Kidney (tissue), 14 donors: ENCODE data around the gene ADGRG1. TPM values are rescaled to one million over a fixed set of nuclear protein-coding genes. Genes with fewer than 3 reads are reported as not detected.

ENCODE experiments used
- DNase-seq, 5 donors: peaks; one replicate each; pipeline ENCODE4 v3.0.0-alpha.2; 2013 to 2020
- FAIRE-seq: peaks from 2 replicates; lab custom pipeline; 2012; peaks lifted over from hg19 to GRCh38; lab: Jason Lieb, UNC
- H3K27ac ChIP-seq, 2 donors: one replicate each; pipeline ENCODE4 v1.7.0; 2013; ENCODE audit warnings: low read depth in 2 of 2, low read length in 2 of 2, inconsistent platforms in 1 of 2
- H3K27me3 ChIP-seq: one replicate; pipeline ENCODE4 v1.7.1; 2013; ENCODE audit warnings: low read length, inconsistent platforms; ENCODE audit not compliant: control insufficient read depth, insufficient read depth
- H3K36me3 ChIP-seq, 3 donors: one replicate each; pipeline versions ENCODE4 v1.7.0 to v1.7.1; 2013; ENCODE audit warnings: low read length in 3 of 3, control low read depth in 1 of 3, inconsistent platforms in 1 of 3; ENCODE audit not compliant: insufficient read depth in 3 of 3, control insufficient read depth in 2 of 3
- H3K4me1 ChIP-seq, 3 donors: one replicate each; pipeline versions ENCODE4 v1.7.0 to v1.7.1; 2013; ENCODE audit warnings: low read length in 3 of 3, inconsistent platforms in 1 of 3, low read depth in 1 of 3; ENCODE audit not compliant: control insufficient read depth in 2 of 3, insufficient read depth in 2 of 3
- H3K4me3 ChIP-seq, 3 donors: one replicate each; pipeline versions ENCODE4 v1.7.0 to v1.8.1; 2013; ENCODE audit warnings: low read length in 3 of 3, control low read depth in 1 of 3, inconsistent platforms in 1 of 3
- H3K9ac ChIP-seq, 3 donors: one replicate each; pipeline versions ENCODE4 v1.7.0 to v1.7.1; 2013; ENCODE audit warnings: low read length in 3 of 3, control low read depth in 1 of 3, inconsistent platforms in 1 of 3
- H3K9me3 ChIP-seq, 3 donors: one replicate each; pipeline versions ENCODE4 v1.7.0 to v1.7.1; 2013; ENCODE audit warnings: low read length in 3 of 3, control low read depth in 1 of 3, inconsistent platforms in 1 of 3; ENCODE audit not compliant: control insufficient read depth in 2 of 3, insufficient read depth in 1 of 3
- intact Hi-C: fragments of 100-400 bp; cut with DNase I; formaldehyde crosslinking; loops from one replicate; pipeline ENCODE4 v1.11.1; 2022
- polyA plus RNA-seq: library from polyadenylated mRNA; stranded (reverse); fragments of 350-450 nt; fragmentation: Illumina TruSeq; extraction: RNeasy Lipid Tissue Mini Kit (QIAGEN cat#74804); gene quantifications from one replicate; pipeline ENCODE4 v1.2.3, GENCODE V29; 2014; ENCODE audit warnings: low read depth, low replicate concordance; ENCODE audit not compliant: insufficient read depth
- total RNA-seq: library from RNA; stranded (reverse); fragmentation: NEBNext Ultra II Directional; extraction: Animal tissue kit (Norgen Biotek cat#: 25700); gene quantifications from one replicate; pipeline ENCODE4 v1.2.1, GENCODE V29; 2021
- TF ChIP-seq, protein P1 (sequence below): IDR thresholded peaks from 3 replicates; pipeline ENCODE4 v1.5.1; 2012; ENCODE audit warnings: mild to moderate bottlenecking, moderate library complexity, borderline replicate concordance; ENCODE audit not compliant: insufficient read depth; ENCODE audit errors: extremely low read depth
- donor health status: control.
- donor health status: control.
- donor health status: control.
- donor health status: control.
- donor health status: control.
- donor health status: DM: yes; HTN: yes; CAD: no.
- donor health status: Normal renal cell carcinoma (clear cell type).

Gene ADGRG1
- total and polyA plus RNA-seq, 2 donors from 2014 or later = 188 to 351 TPM

DNA sequence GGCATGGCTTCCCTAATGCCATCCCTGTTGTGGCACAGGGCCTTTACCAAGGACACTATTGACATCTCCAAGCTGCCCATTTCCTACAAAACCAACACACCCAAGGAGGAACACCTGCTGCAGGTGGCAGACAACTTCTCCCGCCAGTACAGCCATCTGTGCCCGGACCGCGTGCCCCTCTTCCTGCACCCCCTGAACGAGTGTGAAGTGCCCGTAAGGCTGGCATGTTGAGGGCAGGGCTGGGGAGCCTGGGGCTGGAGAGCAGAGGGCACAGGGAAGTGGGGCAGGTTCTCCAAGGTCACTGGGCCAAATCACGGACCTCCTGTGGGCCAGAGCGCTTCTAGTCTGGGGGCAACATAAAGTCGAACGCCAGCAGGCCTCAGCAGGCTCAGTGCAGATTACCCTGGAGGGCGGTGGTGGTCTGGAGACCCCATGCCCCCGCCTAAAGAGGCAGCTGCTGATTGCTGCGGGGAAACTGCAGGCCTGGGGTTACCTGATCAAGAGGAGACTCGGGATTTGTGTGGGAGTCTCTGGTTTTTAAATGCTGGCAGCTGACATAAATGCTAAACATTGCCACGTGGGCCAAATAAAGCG, 70.5 kb downstream of the ADGRG1 start:
- peaks cover 0 to 4% (median 0%) of the 10 kb centered on the region in 3 donors for H3K4me1 ChIP-seq
- no peaks in the 10 kb centered on the region for H3K27me3 ChIP-seq
- no peaks in the 10 kb centered on the region for H3K36me3 ChIP-seq
- no peak overlapping the region for H3K27ac ChIP-seq
- FAIRE-seq (no peak), DNase-seq (no peak)
- H3K9me3 ChIP-seq = no peaks in the 10 kb centered on the region
- TF ChIP-seq, protein P1, sequence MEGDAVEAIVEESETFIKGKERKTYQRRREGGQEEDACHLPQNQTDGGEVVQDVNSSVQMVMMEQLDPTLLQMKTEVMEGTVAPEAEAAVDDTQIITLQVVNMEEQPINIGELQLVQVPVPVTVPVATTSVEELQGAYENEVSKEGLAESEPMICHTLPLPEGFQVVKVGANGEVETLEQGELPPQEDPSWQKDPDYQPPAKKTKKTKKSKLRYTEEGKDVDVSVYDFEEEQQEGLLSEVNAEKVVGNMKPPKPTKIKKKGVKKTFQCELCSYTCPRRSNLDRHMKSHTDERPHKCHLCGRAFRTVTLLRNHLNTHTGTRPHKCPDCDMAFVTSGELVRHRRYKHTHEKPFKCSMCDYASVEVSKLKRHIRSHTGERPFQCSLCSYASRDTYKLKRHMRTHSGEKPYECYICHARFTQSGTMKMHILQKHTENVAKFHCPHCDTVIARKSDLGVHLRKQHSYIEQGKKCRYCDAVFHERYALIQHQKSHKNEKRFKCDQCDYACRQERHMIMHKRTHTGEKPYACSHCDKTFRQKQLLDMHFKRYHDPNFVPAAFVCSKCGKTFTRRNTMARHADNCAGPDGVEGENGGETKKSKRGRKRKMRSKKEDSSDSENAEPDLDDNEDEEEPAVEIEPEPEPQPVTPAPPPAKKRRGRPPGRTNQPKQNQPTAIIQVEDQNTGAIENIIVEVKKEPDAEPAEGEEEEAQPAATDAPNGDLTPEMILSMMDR = no peak
- intact Hi-C loops = no loop called here
- no peak overlapping the region for H3K9ac ChIP-seq
- no peak overlapping the region for H3K4me3 ChIP-seq

DNA sequence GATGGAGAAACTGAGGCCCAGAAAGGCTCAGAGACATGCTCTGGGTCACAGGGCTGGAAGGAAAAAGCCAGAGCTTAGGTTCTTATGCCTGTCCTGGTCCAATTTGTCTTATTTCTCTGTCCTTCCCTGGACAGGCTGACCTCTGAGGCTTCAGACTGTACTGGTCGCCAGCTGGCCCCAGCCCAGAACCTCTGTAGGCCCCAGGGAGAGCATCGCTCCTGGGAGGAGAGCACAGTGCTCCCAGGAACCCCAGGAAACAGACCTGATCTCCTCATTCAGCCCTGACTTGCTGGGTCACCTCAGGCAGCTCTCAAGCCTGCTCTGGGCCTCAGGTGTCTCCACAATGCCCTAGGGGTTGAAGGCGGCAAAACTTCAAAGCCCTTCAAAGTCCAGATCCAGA, 71.1 kb downstream of the ADGRG1 start:
- no peak overlapping the region for H3K4me3 ChIP-seq
- H3K4me1 ChIP-seq = no peaks in the 10 kb centered on the region
- no peaks in the 10 kb centered on the region for H3K27me3 ChIP-seq
- DNase-seq = no peak
- no peak overlapping the region for H3K9ac ChIP-seq
- no peak for FAIRE-seq
- H3K27ac ChIP-seq = no peak overlapping the region
- H3K9me3 ChIP-seq = no peaks in the 10 kb centered on the region
- H3K36me3 ChIP-seq = no peaks in the 10 kb centered on the region
- TF ChIP-seq, protein P1 = no peak
- intact Hi-C loops = no loop called here

DNA sequence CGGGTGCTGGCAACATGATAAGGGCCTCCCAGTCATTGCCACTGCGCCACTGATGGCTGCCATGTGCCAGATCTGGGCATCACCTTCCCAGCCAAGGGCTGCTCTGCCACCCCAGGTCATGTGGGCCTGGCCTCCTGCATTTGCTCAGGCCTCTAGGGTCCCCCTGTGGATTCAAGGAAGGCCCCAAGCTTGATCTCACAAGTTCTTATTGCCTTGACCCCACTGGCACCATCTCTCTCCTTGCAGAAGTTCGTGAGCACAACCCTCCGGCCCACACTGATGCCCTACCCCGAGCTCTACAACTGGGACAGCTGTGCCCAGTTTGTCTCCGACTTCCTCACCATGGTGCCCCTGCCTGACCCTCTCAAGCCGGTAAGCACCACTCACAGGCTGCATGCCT, 71.5 kb downstream of the ADGRG1 start:
- H3K36me3 ChIP-seq = no peaks in the 10 kb centered on the region
- DNase-seq (no peak), FAIRE-seq (no peak)
- no peak overlapping the region for H3K9ac ChIP-seq
- H3K27me3 ChIP-seq = no peaks in the 10 kb centered on the region
- H3K27ac ChIP-seq = no peak overlapping the region
- intact Hi-C loops = no loop called here
- H3K9me3 ChIP-seq = no peaks in the 10 kb centered on the region
- H3K4me3 ChIP-seq = no peak overlapping the region
- TF ChIP-seq, protein P1 = no peak
- H3K4me1 ChIP-seq = no peaks in the 10 kb centered on the region
